ENCODE results near the gene ZNF211.

DNA sequence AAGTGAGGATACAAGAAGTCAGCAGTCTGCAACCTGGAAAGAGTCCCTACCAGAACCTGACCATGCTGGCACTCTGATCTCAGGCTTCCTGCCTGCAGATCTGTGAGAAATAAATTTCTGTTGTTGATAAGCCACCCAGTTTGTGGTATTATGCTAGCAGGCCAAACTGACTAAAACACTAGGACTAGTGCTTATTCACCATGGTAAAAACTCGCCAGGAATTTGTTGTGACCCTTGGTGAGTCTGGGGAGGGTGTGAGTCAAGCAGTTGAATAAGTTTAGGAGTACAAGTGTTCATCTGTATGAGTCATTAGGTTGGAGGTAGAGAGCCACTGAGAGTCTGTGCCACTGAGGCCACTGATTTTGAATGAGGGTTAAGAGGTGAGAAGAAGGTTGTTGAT, 45.4 kb upstream of the ZNF211 start:
- TF ChIP-seq SIN3A (IDR thresholded peaks at IDR 0.05; ENCODE audit: borderline replicate concordance, insufficient read depth, low read length), result no peak
- no peak for TF ChIP-seq POLR2AphosphoS5 (IDR thresholded peaks at IDR 0.05; ENCODE audit: low read depth, low read length)
- no peak for TF ChIP-seq REST (IDR thresholded peaks at IDR 0.05; ENCODE audit: insufficient read depth in 1 of 2, low read depth in 2 of 2, low read length in 2 of 2)
- TF ChIP-seq TAF1 (IDR thresholded peaks at IDR 0.05; ENCODE audit: borderline replicate concordance, insufficient read depth, low read length), result no peak
- TF ChIP-seq FOXP2 (optimal IDR thresholded peaks at IDR 0.05; ENCODE audit: borderline replicate concordance, extremely low read depth, extremely low read length, insufficient read depth), result no peak
